Measurements from ENCODE around the gene RPA1. TPM values are rescaled to one million over a fixed set of nuclear protein-coding genes. Genes with fewer than 3 reads are reported as not detected.

Gene RPA1
- total and polyA plus RNA-seq, 2 of the 8 experiments (the other 6 are each of a cell fraction or from before 2014, with no cell fraction given) = 79.1 to 194 TPM

GRCh38 chr17:1872254-1872653 lies 42.4 kb downstream of the RPA1 start:
- Histone ChIP-seq H3K79me2 (ENCODE audit: control insufficient read depth in 1 of 2, insufficient read depth in 2 of 2, low read length in 2 of 2) (0 out of 4 replicates have a peak, but pooled peaks cover 0 to 4% of the 10 kb centered on the region in 2 experiments), H4K8ac (ENCODE audit: extremely low read depth, insufficient read depth, low read length) (no peak overlapping the region), H3K9ac (replicated peaks in 1 of 4; ENCODE audit: extremely low read depth in 1 of 4, low read depth in 3 of 4, low read length in 3 of 4) (no peak overlapping the region), H2AFZ (ENCODE audit: low read length) (no peak overlapping the region), H3K9me3 (ENCODE audit: insufficient read depth in 2 of 2, low read depth in 1 of 2, low read length in 1 of 2) (no peaks in the 10 kb centered on the region), H3K79me1 (ENCODE audit: low read depth, low read length) (0 out of 2 replicates have a peak, but pooled peaks cover 3% of the 10 kb centered on the region), H2BK12ac (ENCODE audit: low read depth, low read length) (no peak overlapping the region), H4K91ac (replicated peaks; ENCODE audit: insufficient read length, low read length) (no peak overlapping the region), H3K27ac (ENCODE audit: low read depth, low read length) (no peak overlapping the region), H4K5ac (ENCODE audit: insufficient read length, low read depth, low read length) (no peak overlapping the region), H4K20me1 (replicated peaks in 1 of 2; ENCODE audit: control insufficient read depth in 1 of 2, insufficient read depth in 2 of 2, low read length in 2 of 2) (peaks cover 2 to 4% of the 10 kb centered on the region in 2 experiments), H3K56ac (replicated peaks; ENCODE audit: insufficient read length, low read depth, low read length) (no peak overlapping the region), H3K4ac (replicated peaks; ENCODE audit: insufficient read length, low read depth, low read length) (no peak overlapping the region), H3K4me2 (ENCODE audit: insufficient read depth in 1 of 2, low read depth in 2 of 2, low read length in 2 of 2) (no peak overlapping the region), H3K23me2 (ENCODE audit: low read depth, low read length) (no peaks in the 10 kb centered on the region; the same call in 1 of the 2 replicates), H3K14ac (ENCODE audit: insufficient read length) (no peak overlapping the region), H3K23ac (ENCODE audit: insufficient read length) (no peak overlapping the region), H3K4me1 (replicated peaks in 1 of 4; ENCODE audit: control insufficient read depth in 3 of 4, insufficient read depth in 4 of 4, low read length in 3 of 4) (no peaks in the 10 kb centered on the region), H2BK5ac (ENCODE audit: low read depth, low read length) (no peak overlapping the region), H2BK20ac (ENCODE audit: low read length) (no peak overlapping the region), H3K18ac (ENCODE audit: extremely low read depth, low read length) (no peak overlapping the region), H3K36me3 (ENCODE audit: control insufficient read depth in 2 of 4, insufficient read depth in 4 of 4, low read length in 3 of 4) (peaks cover 15 to 46% (median 28%) of the 10 kb centered on the region in 4 experiments), H3K27me3 (replicated peaks in 1 of 4; ENCODE audit: control insufficient read depth in 3 of 4, extremely low read depth in 1 of 4, insufficient read depth in 3 of 4, low read length in 3 of 4) (no peaks in the 10 kb centered on the region), H2BK15ac (ENCODE audit: low read length) (no peak overlapping the region), H2BK120ac (replicated peaks; ENCODE audit: low read depth, low read length) (no peak overlapping the region), H3K4me3 (ENCODE audit: extremely low read depth in 1 of 4, insufficient read depth in 2 of 4, low read depth in 3 of 4, low read length in 4 of 4) (no peak overlapping the region), H2AK5ac (ENCODE audit: low read depth, low read length) (no peak overlapping the region)
- POLR2A ChIA-PET (ENCODE audit: partially characterized antibody) = no interaction called here
- no peak for FAIRE-seq
- CTCF ChIA-PET (ENCODE audit: partially characterized antibody) = interaction anchor here (0.8 to 1.1 kb wide), 3 partner anchors 8 to 11 kb away, joined by 3 to 4 read pairs (median 4); no protein-coding TSS in a partner anchor
- no peak for DNase-seq (ENCODE audit: low read depth in 1 of 2, low spot score in 2 of 2)
- 92% methylated on average over 12 of the region's 12 CpGs; no CpG with 5 or more reads in 1 of the 2 experiments for WGBS, 2 experiments (ENCODE audit: extremely low coverage in 1 of 2, insufficient coverage in 1 of 2, insufficient read length in 1 of 2, insufficient replicate concordance in 2 of 2, low coverage in 1 of 2, low lambda C conversion rate in 2 of 2, missing lambda C conversion rate in 1 of 2)
- TF ChIP-seq CBX8 (IDR thresholded peaks at IDR 0.05; ENCODE audit: borderline replicate concordance, low read depth, low read length) (no peak), RFX5 (IDR thresholded peaks at IDR 0.05; ENCODE audit: borderline replicate concordance, low read depth, low read length) (no peak), KDM1A (IDR thresholded peaks at IDR 0.05; ENCODE audit: borderline replicate concordance, low read length) (no peak), SIN3A (conservative IDR thresholded peaks at IDR 0.05 in 1 of 2, IDR thresholded peaks at IDR 0.05 in 1 of 2; ENCODE audit: low read depth in 1 of 2, low read length in 2 of 2) (no peak), RBBP5 (IDR thresholded peaks at IDR 0.05; ENCODE audit: borderline replicate concordance, low read depth, low read length) (no peak), CREB1 (IDR thresholded peaks at IDR 0.05) (no peak), MAFK (IDR thresholded peaks at IDR 0.05; ENCODE audit: low read depth, low read length) (no peak), SP4 (IDR thresholded peaks at IDR 0.05; ENCODE audit: low read length) (no peak), PHF8 (conservative IDR thresholded peaks at IDR 0.05; ENCODE audit: low read depth, low read length) (no peak), KDM4A (IDR thresholded peaks at IDR 0.05; ENCODE audit: low read depth, low read length, severe bottlenecking) (no peak), KDM5A (IDR thresholded peaks at IDR 0.05; ENCODE audit: low read length) (no peak), RXRA (IDR thresholded peaks at IDR 0.05; ENCODE audit: insufficient read depth, low read depth, low read length) (no peak), BCL11A (IDR thresholded peaks at IDR 0.05; ENCODE audit: low read depth in 2 of 2, low read length in 2 of 2) (no peak), HDAC2 (IDR thresholded peaks at IDR 0.05; ENCODE audit: borderline replicate concordance in 1 of 2, low read depth in 2 of 2, low read length in 2 of 2) (no peak)

Measured in H1 (cell line).